Measurements from ENCODE around the gene EID2. TPM values are rescaled to one million over a fixed set of nuclear protein-coding genes. Genes with fewer than 3 reads are reported as not detected.
A peak's percentile ranks its signal among the peaks of the same experiment; 100 is the strongest.

The EID2 gene, protein sequence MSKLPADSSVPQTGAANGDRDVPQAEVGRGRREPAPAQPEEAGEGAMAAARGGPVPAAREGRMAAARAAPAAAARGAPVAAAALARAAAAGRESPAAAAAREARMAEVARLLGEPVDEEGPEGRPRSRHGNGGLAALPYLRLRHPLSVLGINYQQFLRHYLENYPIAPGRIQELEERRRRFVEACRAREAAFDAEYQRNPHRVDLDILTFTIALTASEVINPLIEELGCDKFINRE
- total RNA-seq: 14.4 TPM

DNA sequence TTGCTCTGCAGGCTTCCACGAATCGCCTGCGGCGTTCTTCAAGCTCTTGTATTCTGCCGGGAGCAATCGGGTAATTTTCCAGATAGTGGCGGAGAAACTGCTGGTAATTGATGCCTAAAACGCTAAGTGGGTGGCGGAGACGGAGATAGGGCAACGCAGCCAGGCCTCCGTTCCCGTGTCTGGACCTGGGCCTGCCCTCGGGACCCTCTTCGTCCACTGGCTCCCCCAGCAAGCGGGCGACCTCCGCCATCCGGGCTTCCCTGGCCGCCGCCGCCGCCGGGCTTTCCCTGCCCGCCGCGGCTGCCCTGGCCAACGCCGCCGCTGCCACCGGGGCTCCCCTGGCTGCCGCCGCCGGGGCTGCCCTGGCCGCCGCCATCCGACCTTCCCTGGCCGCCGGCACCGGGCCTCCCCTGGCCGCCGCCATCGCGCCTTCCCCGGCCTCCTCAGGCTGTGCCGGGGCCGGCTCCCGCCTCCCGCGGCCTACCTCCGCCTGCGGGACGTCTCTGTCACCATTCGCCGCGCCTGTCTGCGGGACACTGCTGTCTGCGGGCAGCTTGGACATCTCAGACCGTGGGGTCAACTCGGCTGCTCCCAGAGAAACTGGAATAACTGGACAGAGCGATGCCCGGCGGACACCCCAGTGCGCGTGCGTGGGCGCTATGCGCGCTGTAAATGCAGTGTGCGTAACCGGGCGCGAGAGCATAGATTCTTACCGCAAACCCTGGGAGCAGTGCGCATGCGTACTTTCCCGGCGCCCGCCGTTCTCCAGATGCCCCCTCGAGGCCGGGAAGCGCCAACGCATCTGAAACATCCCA lies at the start of gene EID2:
EID2 (minus strand) TSS at position 644 of the 815 bp plus-strand sequence; CDS start at position 562, 82 bp downstream.
- no peaks in the 10 kb centered on the region for H3K27me3 ChIP-seq (ENCODE audit: insufficient read depth, low read length)
- H3K4me3 ChIP-seq (ENCODE audit: low read length): peak within 1 kb of the TSS; percentile 87
- no peaks in the 10 kb centered on the region for H3K9me3 ChIP-seq (ENCODE audit: low read depth, low read length)
- peaks cover 10% of the 10 kb centered on the region for H3K4me1 ChIP-seq (ENCODE audit: insufficient read depth, low read length)

DNA sequence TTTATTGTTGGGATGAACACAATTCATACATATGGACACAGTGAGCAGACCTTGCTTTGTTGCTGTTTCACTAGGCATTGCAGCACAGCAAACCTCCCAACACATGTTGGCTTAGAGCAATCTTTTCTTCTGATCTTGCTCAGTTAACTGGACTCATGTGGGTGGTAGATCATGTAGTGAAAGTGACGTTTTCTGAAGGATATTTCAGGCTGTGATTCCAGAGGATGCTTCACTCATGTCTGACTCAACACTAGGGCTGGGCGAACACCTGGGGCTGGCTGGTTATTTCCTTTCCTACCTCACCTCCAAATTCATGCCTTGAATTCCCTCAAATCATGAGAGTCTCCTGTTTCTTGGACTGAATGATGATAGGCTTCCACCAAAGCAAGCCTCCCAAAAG lies 48.1 kb upstream of the EID2 start:
- Histone ChIP-seq H3K4me1 (ENCODE audit: insufficient read depth, low read length) (no peaks in the 10 kb centered on the region), H3K4me3 (ENCODE audit: low read length) (no peak overlapping the region), H3K27me3 (ENCODE audit: insufficient read depth, low read length) (peaks cover 10% of the 10 kb centered on the region), H3K9me3 (ENCODE audit: low read depth, low read length) (no peaks in the 10 kb centered on the region)

DNA sequence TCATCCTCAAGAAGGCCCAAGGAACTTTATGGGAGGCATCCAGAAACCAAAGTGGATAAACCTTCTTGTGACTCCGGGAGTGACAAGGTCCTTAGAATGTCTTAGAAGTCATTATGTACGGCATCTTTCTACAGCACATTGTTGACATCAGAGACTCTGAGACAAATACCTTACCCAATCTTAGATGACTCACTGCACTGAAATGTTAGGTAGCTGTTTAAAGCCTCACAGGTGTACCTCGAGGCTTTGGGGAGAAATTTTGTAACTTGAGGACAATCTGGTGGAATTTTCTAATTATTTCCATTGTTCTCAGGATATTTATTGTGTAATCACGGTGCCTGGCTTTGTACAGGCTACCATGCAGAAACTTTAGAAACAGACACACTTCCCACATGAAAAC lies 47.5 kb upstream of the EID2 start:
- Histone ChIP-seq H3K4me3 (ENCODE audit: low read length) (no peak overlapping the region), H3K27me3 (ENCODE audit: insufficient read depth, low read length) (peaks cover 10% of the 10 kb centered on the region), H3K4me1 (ENCODE audit: insufficient read depth, low read length) (no peaks in the 10 kb centered on the region), H3K9me3 (ENCODE audit: low read depth, low read length) (no peaks in the 10 kb centered on the region)

DNA sequence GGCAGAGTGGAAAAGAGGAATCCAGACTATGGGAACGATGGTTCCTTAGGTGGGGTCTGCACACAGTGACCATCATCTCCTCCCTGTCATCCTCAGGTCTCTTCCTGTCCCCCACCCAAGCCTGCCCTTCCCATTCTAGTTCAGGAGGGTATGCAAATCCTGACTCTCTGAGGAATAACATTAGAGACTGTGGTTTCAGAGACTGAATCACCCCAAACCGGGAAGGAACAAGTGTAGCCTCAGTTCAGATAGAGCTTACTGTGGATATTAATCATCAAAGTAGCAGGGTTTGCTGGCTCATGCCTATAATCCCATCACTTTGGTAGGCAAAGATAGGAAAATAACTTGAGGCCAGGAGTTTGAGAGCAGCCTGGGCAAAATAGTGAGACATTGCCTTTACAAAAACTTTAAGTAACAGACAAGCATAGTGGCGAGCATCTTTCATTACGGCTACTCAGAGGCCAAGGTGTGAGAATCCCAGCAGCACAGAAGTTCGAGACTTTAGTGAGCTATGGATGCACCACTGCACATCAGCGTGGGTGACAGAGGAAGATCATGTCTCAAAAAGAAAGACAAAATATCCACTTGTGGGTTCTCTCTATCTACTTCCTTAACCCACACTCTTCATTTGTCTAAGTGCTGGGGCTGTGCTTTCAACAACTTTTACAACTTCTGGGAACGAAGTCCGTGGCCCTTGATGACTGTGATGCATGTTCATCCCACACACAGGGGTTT lies 43.1 kb upstream of the EID2 start:
- Histone ChIP-seq H3K4me3 (ENCODE audit: low read length) (no peak overlapping the region), H3K27me3 (ENCODE audit: insufficient read depth, low read length) (peaks cover 17% of the 10 kb centered on the region), H3K4me1 (ENCODE audit: insufficient read depth, low read length) (no peaks in the 10 kb centered on the region), H3K9me3 (ENCODE audit: low read depth, low read length) (peaks cover 7% of the 10 kb centered on the region)

DNA sequence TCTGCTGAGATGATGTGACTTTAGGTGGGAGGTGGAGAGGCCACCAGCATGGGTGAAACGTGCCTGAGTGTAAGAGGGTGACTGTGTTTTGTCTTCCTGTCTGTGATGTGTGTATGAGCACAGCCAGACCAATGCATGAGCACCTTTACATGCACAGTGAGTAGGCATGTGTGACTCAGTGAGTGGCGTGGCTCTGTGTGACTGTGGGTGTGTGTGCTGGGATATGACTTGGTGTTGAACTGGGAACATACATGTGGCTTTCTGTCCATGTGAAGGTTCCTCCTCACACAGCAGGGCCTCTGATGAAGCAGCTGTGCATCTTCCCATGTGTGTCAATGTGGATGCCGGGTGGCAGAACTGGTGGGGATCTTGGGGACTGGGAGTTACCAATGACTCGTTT lies 42.5 kb upstream of the EID2 start:
- H3K4me1 ChIP-seq (ENCODE audit: insufficient read depth, low read length): no peaks in the 10 kb centered on the region
- peaks cover 7% of the 10 kb centered on the region for H3K9me3 ChIP-seq (ENCODE audit: low read depth, low read length)

DNA sequence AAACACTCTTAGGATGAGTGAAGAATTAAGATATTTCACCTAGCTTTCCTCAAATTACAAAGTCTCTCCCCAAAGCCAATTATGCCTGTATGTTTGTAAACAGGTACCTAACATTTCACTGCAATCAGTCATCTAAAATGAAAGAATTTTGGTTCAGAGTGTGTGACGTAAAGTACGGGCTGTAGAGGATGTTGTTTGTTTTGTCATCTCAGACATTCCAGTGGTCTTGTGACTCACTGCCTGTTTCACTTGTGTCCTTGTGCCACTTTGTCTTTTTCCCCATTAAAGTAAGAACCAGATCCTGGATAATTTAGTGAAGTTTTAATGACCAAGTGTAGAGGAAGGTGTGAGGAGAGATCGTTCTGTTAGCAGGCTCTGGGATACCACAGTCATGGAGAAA lies 28.6 kb upstream of the EID2 start:
- H3K4me1 ChIP-seq (ENCODE audit: insufficient read depth, low read length): no peaks in the 10 kb centered on the region
- H3K4me3 ChIP-seq (ENCODE audit: low read length): no peak overlapping the region
- H3K27me3 ChIP-seq (ENCODE audit: insufficient read depth, low read length): peaks cover 25% of the 10 kb centered on the region
- no peaks in the 10 kb centered on the region for H3K9me3 ChIP-seq (ENCODE audit: low read depth, low read length)

More for the DNA sequence above, 42.5 kb upstream of the EID2 start:
- Histone ChIP-seq H3K4me3 (ENCODE audit: low read length) (no peak overlapping the region), H3K27me3 (ENCODE audit: insufficient read depth, low read length) (peaks cover 14% of the 10 kb centered on the region)

DNA sequence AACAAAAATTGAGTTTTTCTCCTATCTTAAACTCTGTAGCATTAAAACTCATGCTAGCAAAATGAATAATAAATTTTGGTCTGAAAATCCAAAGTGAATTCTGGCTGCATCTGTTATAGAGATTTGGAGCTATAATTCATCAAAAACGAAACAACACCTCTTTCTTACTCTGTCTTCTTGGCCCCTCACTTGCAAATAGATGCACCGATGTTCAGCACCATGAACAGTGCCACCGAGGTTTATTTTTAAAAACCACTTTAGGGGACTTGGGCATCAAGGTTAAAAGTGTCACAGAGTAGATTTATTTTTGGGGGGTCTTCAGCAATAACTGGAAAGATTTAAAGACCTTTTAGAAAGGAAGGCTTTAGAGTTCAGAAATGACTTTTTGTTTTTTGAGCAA lies 26.1 kb upstream of the EID2 start:
- Histone ChIP-seq H3K4me3 (ENCODE audit: low read length) (no peak overlapping the region), H3K27me3 (ENCODE audit: insufficient read depth, low read length) (peaks cover 25% of the 10 kb centered on the region), H3K4me1 (ENCODE audit: insufficient read depth, low read length) (no peaks in the 10 kb centered on the region), H3K9me3 (ENCODE audit: low read depth, low read length) (no peaks in the 10 kb centered on the region)

DNA sequence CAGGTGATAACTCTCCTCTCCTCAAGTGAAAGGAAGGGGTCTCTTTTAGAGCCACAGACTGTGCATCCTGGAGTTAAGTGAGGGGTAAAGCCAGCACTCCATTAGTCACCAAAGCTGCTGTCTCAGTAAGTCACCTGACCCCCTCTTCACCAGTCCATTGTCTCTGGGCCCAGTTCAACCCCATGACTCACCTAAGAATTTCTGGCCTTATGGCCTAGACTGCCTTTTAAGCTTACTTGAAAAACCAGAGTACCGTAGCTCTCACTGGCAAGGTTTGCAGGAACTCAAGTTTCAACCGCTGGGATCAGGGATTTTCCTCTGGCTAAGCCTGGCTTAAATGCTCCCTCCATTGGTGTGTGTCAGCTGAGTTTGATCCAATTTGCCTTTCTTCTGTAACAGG lies 23.4 kb upstream of the EID2 start:
- Histone ChIP-seq H3K4me3 (ENCODE audit: low read length) (no peak overlapping the region), H3K4me1 (ENCODE audit: insufficient read depth, low read length) (peaks cover 8% of the 10 kb centered on the region), H3K27me3 (ENCODE audit: insufficient read depth, low read length) (peaks cover 22% of the 10 kb centered on the region), H3K9me3 (ENCODE audit: low read depth, low read length) (no peaks in the 10 kb centered on the region)

DNA sequence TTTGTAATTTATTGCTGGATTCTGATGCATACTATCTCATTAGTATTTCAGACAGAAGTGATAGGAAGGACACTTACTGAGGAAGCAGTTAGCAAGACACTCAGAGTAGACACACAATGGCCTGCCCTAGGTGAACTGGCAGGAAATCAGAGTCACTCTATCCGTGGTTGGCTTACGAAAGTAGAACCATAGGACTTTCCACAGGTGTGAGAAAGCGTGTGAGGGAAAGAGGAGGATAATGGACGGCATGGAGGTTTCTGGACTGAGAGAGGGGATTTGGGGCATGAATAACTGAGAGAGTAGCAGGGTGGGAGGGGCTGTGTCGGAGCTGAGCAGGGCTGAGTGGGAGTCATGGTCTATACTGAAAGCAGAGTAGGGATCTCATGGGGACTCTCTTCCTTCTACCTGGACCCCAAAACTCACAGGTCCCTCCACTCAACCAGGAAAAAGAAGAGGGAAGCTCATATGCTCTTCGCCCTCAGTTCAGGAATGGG lies 18.7 kb upstream of the EID2 start:
- H3K4me1 ChIP-seq (ENCODE audit: insufficient read depth, low read length): peaks cover 23% of the 10 kb centered on the region
- H3K27me3 ChIP-seq (ENCODE audit: insufficient read depth, low read length): no peaks in the 10 kb centered on the region
- no peaks in the 10 kb centered on the region for H3K9me3 ChIP-seq (ENCODE audit: low read depth, low read length)
- H3K4me3 ChIP-seq (ENCODE audit: low read length): no peak overlapping the region

DNA sequence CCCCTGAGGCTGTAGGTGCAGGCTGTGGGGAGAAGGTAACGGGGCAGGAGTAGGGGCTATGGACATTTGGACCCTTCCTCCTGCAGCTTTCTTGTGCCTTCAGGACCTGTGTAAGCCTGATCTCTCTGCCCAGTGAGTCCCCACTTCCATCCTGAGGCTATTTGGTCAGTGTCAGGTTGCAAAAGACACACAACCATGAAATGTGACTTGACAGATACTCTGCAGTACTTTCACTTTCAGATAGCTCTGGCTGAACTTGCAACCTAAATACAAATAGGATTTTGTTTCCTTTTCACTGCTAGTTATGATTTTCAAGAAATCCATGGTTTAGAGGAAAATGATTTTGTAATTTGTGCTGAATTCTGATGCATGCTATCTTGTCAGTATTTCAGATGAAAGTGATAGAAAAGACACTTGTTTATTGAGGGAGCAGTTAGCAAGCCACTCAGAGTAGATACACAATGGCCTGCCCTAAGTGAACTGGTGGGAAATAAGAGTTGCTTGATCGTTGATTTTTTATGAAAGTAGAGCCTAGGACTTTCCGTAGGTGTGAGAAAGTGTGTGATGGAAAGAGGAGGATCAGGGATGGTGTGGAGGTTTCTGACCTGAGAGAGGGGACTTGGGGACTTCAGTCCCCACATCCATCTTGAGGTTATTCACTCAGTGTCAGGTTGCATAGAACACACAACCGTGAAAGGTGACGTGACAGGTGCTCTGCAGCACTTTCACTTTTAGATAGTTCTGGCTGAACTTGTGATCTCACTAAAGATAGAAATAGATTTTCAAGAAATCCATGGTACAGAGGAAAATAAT lies 18.1 kb upstream of the EID2 start:
- Histone ChIP-seq H3K9me3 (ENCODE audit: low read depth, low read length) (no peaks in the 10 kb centered on the region), H3K4me3 (ENCODE audit: low read length) (no peak overlapping the region), H3K4me1 (ENCODE audit: insufficient read depth, low read length) (peaks cover 28% of the 10 kb centered on the region), H3K27me3 (ENCODE audit: insufficient read depth, low read length) (no peaks in the 10 kb centered on the region)

DNA sequence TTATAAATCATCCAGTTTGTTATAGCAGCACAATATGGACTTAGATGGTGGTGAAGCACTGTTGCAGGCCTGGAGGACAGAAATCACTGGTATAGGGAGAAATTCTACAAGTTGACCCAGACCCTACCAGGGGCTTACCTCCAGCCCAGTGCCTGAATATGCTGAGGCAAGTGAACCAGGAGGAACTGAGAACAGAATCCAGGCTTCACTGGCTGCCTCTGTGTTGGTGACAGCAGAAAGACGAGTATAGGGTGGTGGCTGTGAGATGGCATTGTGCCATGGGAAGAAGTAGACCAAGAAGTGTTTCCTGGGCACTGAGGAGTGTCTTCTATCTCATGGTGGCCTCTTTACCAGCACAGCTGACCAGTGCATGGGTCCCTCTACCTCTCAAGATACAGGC lies 15.9 kb upstream of the EID2 start:
- H3K4me1 ChIP-seq (ENCODE audit: insufficient read depth, low read length): peaks cover 44% of the 10 kb centered on the region

DNA sequence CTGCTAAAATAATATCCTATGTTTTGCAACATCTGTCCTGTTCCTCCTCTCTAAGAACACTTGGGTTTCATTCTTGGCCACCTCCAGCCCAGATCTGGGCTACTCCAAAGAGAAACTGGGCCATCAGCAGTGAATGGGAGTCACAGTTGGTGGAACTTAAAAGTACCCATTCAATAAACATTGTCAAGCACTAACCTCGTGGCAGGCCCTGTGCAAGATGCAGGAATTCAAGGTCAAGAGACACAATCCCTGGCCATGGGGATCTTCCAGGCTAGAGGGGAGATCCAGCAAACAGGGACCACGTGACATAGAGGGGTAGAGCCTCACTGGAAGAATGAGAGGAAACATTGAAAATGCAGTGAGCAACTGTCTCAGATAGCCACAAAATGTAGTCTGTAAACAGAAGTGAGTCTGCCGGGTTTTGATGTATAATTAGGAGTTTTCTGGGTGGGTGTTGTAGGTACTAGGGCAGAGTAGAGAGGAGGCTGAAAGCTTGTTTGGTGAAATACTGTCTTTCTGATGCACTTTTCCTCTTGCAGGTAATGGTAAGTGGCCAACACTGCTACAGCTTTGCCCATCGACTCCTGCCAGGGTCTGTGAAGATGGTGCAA lies 14.8 kb upstream of the EID2 start:
- H3K4me1 ChIP-seq (ENCODE audit: insufficient read depth, low read length): peaks cover 44% of the 10 kb centered on the region

More for the DNA sequence above, 15.9 kb upstream of the EID2 start:
- Histone ChIP-seq H3K27me3 (ENCODE audit: insufficient read depth, low read length) (no peaks in the 10 kb centered on the region), H3K4me3 (ENCODE audit: low read length) (no peak overlapping the region), H3K9me3 (ENCODE audit: low read depth, low read length) (no peaks in the 10 kb centered on the region)

DNA sequence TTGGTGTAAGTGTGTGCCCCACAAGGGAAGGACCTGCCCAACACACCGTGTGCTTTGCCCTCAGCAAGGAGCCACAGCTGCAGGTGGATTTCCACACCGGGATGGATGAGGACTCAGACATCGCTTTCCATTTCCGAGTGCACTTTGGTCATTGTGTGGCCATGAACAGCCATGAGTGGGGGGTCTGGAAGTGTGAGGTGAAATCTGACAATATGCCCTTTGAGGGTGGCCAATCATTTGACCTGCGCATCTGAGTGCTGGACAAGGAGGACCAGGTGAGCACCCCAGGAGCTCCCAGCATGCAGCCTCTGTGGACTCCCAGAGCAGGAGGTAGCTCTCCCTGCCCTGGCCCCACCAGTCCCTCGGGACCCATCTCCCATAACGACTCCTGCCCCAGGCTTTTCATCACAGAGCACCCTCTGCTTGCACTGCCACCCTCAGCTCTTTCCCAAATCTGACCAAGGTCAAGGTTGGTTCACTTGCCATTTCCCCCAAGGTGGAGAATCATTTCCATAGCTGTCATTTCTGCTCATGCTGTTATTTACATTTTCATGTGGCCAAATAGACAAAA lies 13.2 kb upstream of the EID2 start:
- Histone ChIP-seq H3K9me3 (ENCODE audit: low read depth, low read length) (no peaks in the 10 kb centered on the region), H3K4me1 (ENCODE audit: insufficient read depth, low read length) (peaks cover 34% of the 10 kb centered on the region), H3K4me3 (ENCODE audit: low read length) (no peak overlapping the region), H3K27me3 (ENCODE audit: insufficient read depth, low read length) (no peaks in the 10 kb centered on the region)

More for the DNA sequence above, 14.8 kb upstream of the EID2 start:
- Histone ChIP-seq H3K9me3 (ENCODE audit: low read depth, low read length) (no peaks in the 10 kb centered on the region), H3K27me3 (ENCODE audit: insufficient read depth, low read length) (no peaks in the 10 kb centered on the region), H3K4me3 (ENCODE audit: low read length) (no peak overlapping the region)

DNA sequence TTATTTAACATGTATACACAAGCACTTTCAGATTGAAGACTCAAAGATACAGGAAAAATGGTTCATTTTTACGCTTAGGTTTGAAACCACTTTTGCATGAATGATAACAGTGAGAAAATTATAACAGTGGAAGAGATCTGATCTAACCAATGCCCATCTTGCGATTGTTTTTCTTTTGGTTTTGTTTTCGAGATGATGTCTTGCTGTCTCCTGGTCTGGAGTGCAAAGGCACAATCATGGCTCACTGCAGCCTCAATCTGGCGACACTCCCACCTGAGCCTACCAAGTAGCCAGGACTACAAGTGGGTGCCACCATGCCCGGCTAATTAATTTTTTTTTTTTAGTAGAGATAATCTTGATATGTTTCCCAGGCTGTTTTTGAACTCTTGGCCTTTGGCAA lies 10.2 kb upstream of the EID2 start:
- H3K9me3 ChIP-seq (ENCODE audit: low read depth, low read length): no peaks in the 10 kb centered on the region
- H3K4me3 ChIP-seq (ENCODE audit: low read length): no peak overlapping the region
- H3K4me1 ChIP-seq (ENCODE audit: insufficient read depth, low read length): peaks cover 22% of the 10 kb centered on the region
- no peaks in the 10 kb centered on the region for H3K27me3 ChIP-seq (ENCODE audit: insufficient read depth, low read length)

Measured in mononuclear cell (primary cell).